ENCODE data around the gene SULT2A1. TPM values are rescaled to one million over a fixed set of nuclear protein-coding genes. Genes with fewer than 3 reads are reported as not detected.

Gene SULT2A1
- total RNA-seq, 4 donors from 2014 or later: not detected

GRCh38 chr19:47891923-47892666 lies 6.0 kb upstream of the SULT2A1 start:
- H3K9me3 ChIP-seq: peaks cover 0 to 7% (median 4%) of the 10 kb centered on the region in 3 donors
- no peak overlapping the region for H3K4me3 ChIP-seq
- no peaks in the 10 kb centered on the region for H3K36me3 ChIP-seq
- no peak overlapping the region for H3K27ac ChIP-seq
- 60 to 63% methylated on average over 7 of the region's 7 CpGs for WGBS, 2 donors
- intact Hi-C loops (cut with DNase I): no loop called here
- no peaks in the 10 kb centered on the region for H3K4me1 ChIP-seq
- no peaks in the 10 kb centered on the region for H3K27me3 ChIP-seq
- no peak for DNase-seq
- TF ChIP-seq CTCF (IDR thresholded peaks at IDR 0.05): no peak
- no peak for TF ChIP-seq POLR2A (IDR thresholded peaks at IDR 0.05)

GRCh38 chr19:47891622-47891922 lies 5.5 kb upstream of the SULT2A1 start:
- 59 to 70% methylated on average over 1 to 2 of the region's 2 CpGs for WGBS, 2 donors
- H3K27ac ChIP-seq: no peak overlapping the region
- H3K36me3 ChIP-seq: no peaks in the 10 kb centered on the region
- intact Hi-C loops (cut with DNase I): no loop called here
- no peak overlapping the region for H3K4me3 ChIP-seq
- DNase-seq: no peak
- TF ChIP-seq CTCF (IDR thresholded peaks at IDR 0.05): no peak
- no peaks in the 10 kb centered on the region for H3K27me3 ChIP-seq
- H3K9me3 ChIP-seq: peaks cover 0 to 7% (median 4%) of the 10 kb centered on the region in 3 donors
- H3K4me1 ChIP-seq: no peaks in the 10 kb centered on the region

- no peak for DNase-seq
- WGBS, 2 donors: 66 to 68% methylated on average over 7 of the region's 7 CpGs
- Histone ChIP-seq H3K4me1 (no peaks in the 10 kb centered on the region), H3K4me3 (no peak overlapping the region), H3K27me3 (peaks cover 0 to 2% (median 0%) of the 10 kb centered on the region in 4 donors), H3K9me3 (peaks cover 0 to 4% (median under 1%) of the 10 kb centered on the region in 3 donors), H3K36me3 (no peaks in the 10 kb centered on the region), H3K27ac (no peak overlapping the region)
- TF ChIP-seq POLR2A (IDR thresholded peaks at IDR 0.05) (no peak), CTCF (IDR thresholded peaks at IDR 0.05) (no peak)
- intact Hi-C loops (cut with DNase I): no loop called here
These were observed 4.9 kb upstream of the SULT2A1 start for GRCh38 chr19:47890865-47891621.

- no peak for TF ChIP-seq POLR2A (IDR thresholded peaks at IDR 0.05)
- intact Hi-C loops (cut with DNase I): no loop called here
- Histone ChIP-seq H3K9me3 (no peaks in the 10 kb centered on the region), H3K27me3 (peaks cover 0 to 24% (median 0%) of the 10 kb centered on the region in 4 donors), H3K4me1 (no peaks in the 10 kb centered on the region), H3K4me3 (no peak overlapping the region), H3K36me3 (no peaks in the 10 kb centered on the region), H3K27ac (no peak overlapping the region)
- WGBS, 2 donors: 68 to 84% methylated on average over 5 of the region's 5 CpGs
- DNase-seq: no peak
These were observed 1.1 kb downstream of the SULT2A1 start for GRCh38 chr19:47885067-47885463.

GRCh38 chr19:47882890-47883289 lies 3.2 kb downstream of the SULT2A1 start:
- H3K4me1 ChIP-seq: no peaks in the 10 kb centered on the region
- no peaks in the 10 kb centered on the region for H3K36me3 ChIP-seq
- 39 to 41% methylated on average over 3 of the region's 3 CpGs for WGBS, 2 donors
- H3K27ac ChIP-seq: no peak overlapping the region
- H3K27me3 ChIP-seq: peaks cover 0 to 33% (median 0%) of the 10 kb centered on the region in 4 donors
- TF ChIP-seq CTCF (IDR thresholded peaks at IDR 0.05) (no peak), POLR2A (IDR thresholded peaks at IDR 0.05) (no peak)
- intact Hi-C loops (cut with DNase I): no loop called here
- H3K4me3 ChIP-seq: no peak overlapping the region
- DNase-seq: no peak
- no peaks in the 10 kb centered on the region for H3K9me3 ChIP-seq
